ENCODE results near the gene APPL2. TPM values are rescaled to one million over a fixed set of nuclear protein-coding genes. Genes with fewer than 3 reads are reported as not detected.

The APPL2 gene
- total and polyA plus RNA-seq, 2 experiments from 2014 or later = 83.0 to 122 TPM

- Histone ChIP-seq H3K4me1 (ENCODE audit: insufficient read depth) (peaks cover 97% of the 10 kb centered on the region), H3F3A (ENCODE audit: insufficient read depth) (peaks cover 92% of the 10 kb centered on the region), H3K9ac (peak overlapping the region; percentile 51), H3K36me3 (ENCODE audit: low read depth) (peaks cover 41% of the 10 kb centered on the region), H2AFZ (no peak overlapping the region), H3K4me3 (peak overlapping the region; percentile 12), H3K9me2 (ENCODE audit: insufficient read depth) (no peaks in the 10 kb centered on the region), H3K27ac (peak overlapping the region; percentile 96), H3K9me3 (ENCODE audit: low read depth) (no peaks in the 10 kb centered on the region), H3K79me2 (ENCODE audit: insufficient read depth) (peaks cover 90% of the 10 kb centered on the region), H4K20me1 (ENCODE audit: insufficient read depth) (no peaks in the 10 kb centered on the region), H3K27me3 (replicated peaks; ENCODE audit: insufficient read depth) (no peaks in the 10 kb centered on the region), H3K4me2 (ENCODE audit: unreplicated experiment) (peak overlapping the region; percentile 63)
- TF ChIP-seq EZH2phosphoT487 (IDR thresholded peaks at IDR 0.05; ENCODE audit: insufficient read depth, low read depth) (no peak), EZH2 (IDR thresholded peaks at IDR 0.05; ENCODE audit: insufficient read depth, poor library complexity, severe bottlenecking) (no peak)
- DNase-seq = no peak
- 49 to 53% methylated on average over 8 of the region's 8 CpGs for WGBS, 2 experiments (ENCODE audit: low coverage in 1 of 2, low lambda C conversion rate in 2 of 2, missing lambda C conversion rate in 2 of 2)
- in situ Hi-C loops (cut with MboI) = no loop called here
These were observed 7.0 kb downstream of the APPL2 start for GRCh38 chr12:105228966-105229365.

- Histone ChIP-seq H2AFZ (no peak overlapping the region), H3K27ac (peak overlapping the region; percentile 96), H3K27me3 (replicated peaks; ENCODE audit: insufficient read depth) (no peaks in the 10 kb centered on the region), H3K4me1 (ENCODE audit: insufficient read depth) (peaks cover 97% of the 10 kb centered on the region), H3K79me2 (ENCODE audit: insufficient read depth) (peaks cover 90% of the 10 kb centered on the region), H3F3A (ENCODE audit: insufficient read depth) (peaks cover 87% of the 10 kb centered on the region), H3K4me3 (peak overlapping the region; percentile 12), H3K36me3 (ENCODE audit: low read depth) (peaks cover 41% of the 10 kb centered on the region), H4K20me1 (ENCODE audit: insufficient read depth) (no peaks in the 10 kb centered on the region), H3K9me3 (ENCODE audit: low read depth) (no peaks in the 10 kb centered on the region), H3K9me2 (ENCODE audit: insufficient read depth) (no peaks in the 10 kb centered on the region), H3K4me2 (ENCODE audit: unreplicated experiment) (peak overlapping the region; percentile 63), H3K9ac (peak overlapping the region; percentile 51)
- TF ChIP-seq EZH2 (IDR thresholded peaks at IDR 0.05; ENCODE audit: insufficient read depth, poor library complexity, severe bottlenecking) = no peak
- TF ChIP-seq EZH2phosphoT487 (IDR thresholded peaks at IDR 0.05; ENCODE audit: insufficient read depth, low read depth) = no peak
- WGBS, 2 experiments (ENCODE audit: low coverage in 1 of 2, low lambda C conversion rate in 2 of 2, missing lambda C conversion rate in 2 of 2) = 0% methylated on average over 1 of the region's 1 CpG
- in situ Hi-C loops (cut with MboI) = no loop called here
- DNase-seq = peak; percentile 91
These were observed 7.5 kb downstream of the APPL2 start for GRCh38 chr12:105228494-105228893.

- Histone ChIP-seq H3K27me3 (replicated peaks; ENCODE audit: insufficient read depth) (no peaks in the 10 kb centered on the region), H3K4me3 (peak overlapping the region; percentile 12; the same call in 1 of the 2 replicates), H3F3A (ENCODE audit: insufficient read depth) (peaks cover 81% of the 10 kb centered on the region), H3K4me1 (ENCODE audit: insufficient read depth) (peaks cover 97% of the 10 kb centered on the region), H3K9me3 (ENCODE audit: low read depth) (no peaks in the 10 kb centered on the region), H3K4me2 (ENCODE audit: unreplicated experiment) (peak overlapping the region; percentile 38), H4K20me1 (ENCODE audit: insufficient read depth) (no peaks in the 10 kb centered on the region), H2AFZ (no peak overlapping the region), H3K9ac (peak overlapping the region; percentile 51), H3K9me2 (ENCODE audit: insufficient read depth) (no peaks in the 10 kb centered on the region), H3K27ac (peak overlapping the region; percentile 96), H3K79me2 (ENCODE audit: insufficient read depth) (peaks cover 90% of the 10 kb centered on the region), H3K36me3 (ENCODE audit: low read depth) (peaks cover 41% of the 10 kb centered on the region)
- in situ Hi-C loops (cut with MboI) = no loop called here
- WGBS, 2 experiments (ENCODE audit: low coverage in 1 of 2, low lambda C conversion rate in 2 of 2, missing lambda C conversion rate in 2 of 2) = 59 to 65% methylated on average over 3 of the region's 3 CpGs
- TF ChIP-seq EZH2 (IDR thresholded peaks at IDR 0.05; ENCODE audit: insufficient read depth, poor library complexity, severe bottlenecking) (no peak), EZH2phosphoT487 (IDR thresholded peaks at IDR 0.05; ENCODE audit: insufficient read depth, low read depth) (no peak)
- peak; percentile 46 for DNase-seq
These were observed 8.1 kb downstream of the APPL2 start for GRCh38 chr12:105227879-105228278.

GRCh38 chr12:105226219-105226618 lies 9.8 kb downstream of the APPL2 start:
- peaks cover 90% of the 10 kb centered on the region for H3K79me2 ChIP-seq (ENCODE audit: insufficient read depth)

More at GRCh38 chr12:105226219-105226618, 9.8 kb downstream of the APPL2 start:
- H3K27me3 ChIP-seq (replicated peaks; ENCODE audit: insufficient read depth) = no peaks in the 10 kb centered on the region
- peak overlapping the region; percentile 11; the same call in 1 of the 2 replicates for H3K4me3 ChIP-seq
- H3K4me2 ChIP-seq (ENCODE audit: unreplicated experiment) = peak overlapping the region; percentile 66
- peaks cover 67% of the 10 kb centered on the region for H3F3A ChIP-seq (ENCODE audit: insufficient read depth)
- H3K9me3 ChIP-seq (ENCODE audit: low read depth) = no peaks in the 10 kb centered on the region
- H3K9ac ChIP-seq = peak overlapping the region; percentile 59
- peaks cover 46% of the 10 kb centered on the region for H3K36me3 ChIP-seq (ENCODE audit: low read depth)
- peak overlapping the region; percentile 96 for H3K27ac ChIP-seq
- no peaks in the 10 kb centered on the region for H4K20me1 ChIP-seq (ENCODE audit: insufficient read depth)
- in situ Hi-C loops (cut with MboI) = no loop called here
- DNase-seq = peak; percentile 98
- no peak for TF ChIP-seq EZH2 (IDR thresholded peaks at IDR 0.05; ENCODE audit: insufficient read depth, poor library complexity, severe bottlenecking)
- TF ChIP-seq EZH2phosphoT487 (IDR thresholded peaks at IDR 0.05; ENCODE audit: insufficient read depth, low read depth) = no peak
- no peaks in the 10 kb centered on the region for H3K9me2 ChIP-seq (ENCODE audit: insufficient read depth)
- peaks cover 92% of the 10 kb centered on the region for H3K4me1 ChIP-seq (ENCODE audit: insufficient read depth)
- H2AFZ ChIP-seq = no peak overlapping the region
- WGBS, 2 experiments (ENCODE audit: low coverage in 1 of 2, low lambda C conversion rate in 2 of 2, missing lambda C conversion rate in 2 of 2) = 1 to 2% methylated on average over 8 of the region's 8 CpGs
